Parathyroid adenoma (tissue), 2 donors: ENCODE measurements around the gene CLECL1.
"Not testable (repeated sequence)": the region's sequence is repeated elsewhere in the genome, so short reads cannot be mapped to it uniquely, and the experiment has no call there.

Experiments
- H2AFZ ChIP-seq: fragments of 300-600 bp; sonication (generic); one replicate; pipeline ENCODE4 v1.7.0; 2017; ENCODE audit warnings: antibody characterized with exemption, mild to moderate bottlenecking
- H3K27ac ChIP-seq: fragments of 300-600 bp; sonication (generic); one replicate; pipeline ENCODE4 v1.7.0; 2017
- H3K27me3 ChIP-seq: fragments of 300-600 bp; sonication (generic); one replicate; pipeline ENCODE4 v1.7.0; 2017; ENCODE audit warnings: low read length; ENCODE audit not compliant: control insufficient read depth, insufficient read depth
- H3K36me3 ChIP-seq: fragments of 300-600 bp; sonication (generic); one replicate; pipeline ENCODE4 v1.7.0; 2017; ENCODE audit warnings: low read length; ENCODE audit not compliant: control insufficient read depth, insufficient read depth
- H3K4me1 ChIP-seq: fragments of 300-600 bp; sonication (generic); one replicate; pipeline ENCODE4 v1.7.0; 2017; ENCODE audit warnings: control low read depth
- H3K4me2 ChIP-seq: fragments of 300-600 bp; sonication (generic); one replicate; pipeline ENCODE4 v1.7.0; 2017; ENCODE audit warnings: low read length
- H3K4me3 ChIP-seq: fragments of 300-600 bp; sonication (generic); one replicate; pipeline ENCODE4 v1.7.0; 2017; ENCODE audit warnings: low read depth, low read length
- H3K79me2 ChIP-seq: fragments of 300-600 bp; sonication (generic); one replicate; pipeline ENCODE4 v1.7.0; 2017; ENCODE audit warnings: control low read depth
- H3K9ac ChIP-seq: fragments of 300-600 bp; sonication (generic); one replicate; pipeline ENCODE4 v1.7.0; 2017; ENCODE audit warnings: mild to moderate bottlenecking
- H3K9me3 ChIP-seq: fragments of 300-600 bp; sonication (generic); one replicate; pipeline ENCODE4 v1.7.0; 2017; ENCODE audit warnings: low read length; ENCODE audit not compliant: control insufficient read depth
- TF ChIP-seq, protein P1 (sequence below): fragments of 300-600 bp; sonication (generic); IDR thresholded peaks from one replicate; pipeline ENCODE4 v1.7.0; 2017; ENCODE audit warnings: antibody characterized with exemption, mild to moderate bottlenecking
- donor health status: primary hyperparathyroidism.

Gene CLECL1

DNA sequence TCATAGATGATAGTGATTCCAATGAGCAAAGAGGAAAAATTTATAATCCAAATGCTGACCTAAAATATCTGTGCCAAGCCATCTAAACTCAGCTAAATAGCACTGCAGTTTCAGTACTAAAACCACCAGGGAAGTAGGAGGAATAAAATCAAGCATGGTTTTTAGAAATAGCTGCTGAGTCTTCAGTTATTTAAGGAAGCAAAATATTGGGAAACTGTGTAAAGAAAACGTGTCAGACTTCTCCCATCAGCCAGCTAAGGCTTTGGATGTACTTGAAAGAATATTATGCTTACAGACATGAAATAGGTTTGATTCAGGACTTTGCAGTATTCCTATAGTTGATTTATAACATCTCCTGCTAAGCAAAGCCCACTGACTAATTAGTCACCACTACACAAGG lies 38.7 kb downstream of the CLECL1 start:
- no peak overlapping the region for H3K9ac ChIP-seq
- H3K79me2 ChIP-seq: no peaks in the 10 kb centered on the region
- TF ChIP-seq, protein P1, sequence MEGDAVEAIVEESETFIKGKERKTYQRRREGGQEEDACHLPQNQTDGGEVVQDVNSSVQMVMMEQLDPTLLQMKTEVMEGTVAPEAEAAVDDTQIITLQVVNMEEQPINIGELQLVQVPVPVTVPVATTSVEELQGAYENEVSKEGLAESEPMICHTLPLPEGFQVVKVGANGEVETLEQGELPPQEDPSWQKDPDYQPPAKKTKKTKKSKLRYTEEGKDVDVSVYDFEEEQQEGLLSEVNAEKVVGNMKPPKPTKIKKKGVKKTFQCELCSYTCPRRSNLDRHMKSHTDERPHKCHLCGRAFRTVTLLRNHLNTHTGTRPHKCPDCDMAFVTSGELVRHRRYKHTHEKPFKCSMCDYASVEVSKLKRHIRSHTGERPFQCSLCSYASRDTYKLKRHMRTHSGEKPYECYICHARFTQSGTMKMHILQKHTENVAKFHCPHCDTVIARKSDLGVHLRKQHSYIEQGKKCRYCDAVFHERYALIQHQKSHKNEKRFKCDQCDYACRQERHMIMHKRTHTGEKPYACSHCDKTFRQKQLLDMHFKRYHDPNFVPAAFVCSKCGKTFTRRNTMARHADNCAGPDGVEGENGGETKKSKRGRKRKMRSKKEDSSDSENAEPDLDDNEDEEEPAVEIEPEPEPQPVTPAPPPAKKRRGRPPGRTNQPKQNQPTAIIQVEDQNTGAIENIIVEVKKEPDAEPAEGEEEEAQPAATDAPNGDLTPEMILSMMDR: no peak
- H3K4me2 ChIP-seq: no peak overlapping the region
- H3K27me3 ChIP-seq: no peaks in the 10 kb centered on the region
- H3K9me3 ChIP-seq: no peaks in the 10 kb centered on the region
- H3K4me3 ChIP-seq: no peak overlapping the region
- H3K27ac ChIP-seq: no peak overlapping the region
- H3K36me3 ChIP-seq: no peaks in the 10 kb centered on the region
- no peaks in the 10 kb centered on the region for H3K4me1 ChIP-seq
- no peak overlapping the region for H2AFZ ChIP-seq

GRCh38 chr12:9692909-9693308 lies 40.0 kb downstream of the CLECL1 start:
- H3K36me3 ChIP-seq: no peaks in the 10 kb centered on the region
- TF ChIP-seq, protein P1: no peak

DNA sequence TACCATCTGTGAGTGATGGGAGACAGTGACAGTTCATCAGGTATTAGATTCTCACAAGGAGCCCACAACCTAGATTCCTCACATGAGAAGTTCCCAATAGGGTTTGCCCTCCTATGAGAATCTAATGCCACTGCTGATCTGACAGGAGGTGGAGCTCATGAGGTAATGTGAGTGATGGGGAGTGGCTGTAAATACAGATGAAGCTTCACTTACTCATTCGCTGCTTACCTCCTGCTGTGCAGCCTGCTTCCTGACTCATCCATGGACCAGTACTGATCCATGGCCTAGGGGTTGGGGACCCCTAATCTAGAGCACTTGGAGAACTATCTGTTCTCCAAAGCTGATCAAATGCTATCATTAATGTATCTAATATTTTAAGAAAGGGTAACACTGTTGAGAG lies 45.7 kb downstream of the CLECL1 start:
- H3K9me3 ChIP-seq: no peaks in the 10 kb centered on the region
- H3K4me3 ChIP-seq: no peak overlapping the region
- no peak overlapping the region for H3K27ac ChIP-seq
- TF ChIP-seq, protein P1: no peak
- no peaks in the 10 kb centered on the region for H3K27me3 ChIP-seq
- H3K4me2 ChIP-seq: no peak overlapping the region
- no peaks in the 10 kb centered on the region for H3K4me1 ChIP-seq
- no peaks in the 10 kb centered on the region for H3K36me3 ChIP-seq
- no peaks in the 10 kb centered on the region for H3K79me2 ChIP-seq
- H3K9ac ChIP-seq: no peak overlapping the region
- no peak overlapping the region for H2AFZ ChIP-seq

More at GRCh38 chr12:9692909-9693308, 40.0 kb downstream of the CLECL1 start:
- Histone ChIP-seq H3K27me3 (no peaks in the 10 kb centered on the region), H3K4me2 (no peak overlapping the region), H3K4me3 (no peak overlapping the region), H3K27ac (no peak overlapping the region), H3K4me1 (no peaks in the 10 kb centered on the region), H3K9me3 (no peaks in the 10 kb centered on the region), H2AFZ (no peak overlapping the region), H3K79me2 (no peaks in the 10 kb centered on the region), H3K9ac (no peak overlapping the region)

GRCh38 chr12:9685915-9686314 lies 47.0 kb downstream of the CLECL1 start:
- H3K27ac ChIP-seq: no peak overlapping the region
- no peaks in the 10 kb centered on the region for H3K27me3 ChIP-seq
- no peaks in the 10 kb centered on the region for H3K4me1 ChIP-seq
- no peak overlapping the region for H3K9ac ChIP-seq
- no peak overlapping the region for H3K4me2 ChIP-seq
- H3K9me3 ChIP-seq: no peaks in the 10 kb centered on the region
- H3K36me3 ChIP-seq: no peaks in the 10 kb centered on the region
- H3K79me2 ChIP-seq: no peaks in the 10 kb centered on the region
- no peak overlapping the region for H2AFZ ChIP-seq
- TF ChIP-seq, protein P1: no peak
- H3K4me3 ChIP-seq: no peak overlapping the region

DNA sequence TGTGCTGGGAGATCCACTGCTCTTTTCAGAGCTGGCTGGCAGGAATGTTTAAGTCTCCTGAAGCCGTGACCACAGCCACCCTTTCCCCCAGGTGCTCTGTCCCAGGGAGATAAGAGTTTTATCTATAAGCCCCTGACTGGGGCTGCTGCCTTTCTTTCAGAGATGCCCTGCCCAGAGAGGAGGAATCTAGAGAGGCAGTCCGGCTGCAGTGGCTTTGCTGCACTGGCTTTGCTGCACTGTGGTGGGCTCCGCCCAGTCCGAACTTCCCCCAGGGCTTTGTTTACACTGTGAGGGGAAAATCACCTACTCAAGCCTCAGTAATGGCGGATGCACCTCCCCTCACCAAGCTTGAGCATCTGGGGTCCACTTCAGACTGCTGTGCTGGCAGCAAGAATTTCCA lies 47.5 kb downstream of the CLECL1 start:
- not testable (repeated sequence) for H2AFZ ChIP-seq, H3K4me3 ChIP-seq, H3K4me2 ChIP-seq, H3K4me1 ChIP-seq, H3K27ac ChIP-seq, H3K9ac ChIP-seq, H3K9me3 ChIP-seq, H3K27me3 ChIP-seq, H3K36me3 ChIP-seq, H3K79me2 ChIP-seq

DNA sequence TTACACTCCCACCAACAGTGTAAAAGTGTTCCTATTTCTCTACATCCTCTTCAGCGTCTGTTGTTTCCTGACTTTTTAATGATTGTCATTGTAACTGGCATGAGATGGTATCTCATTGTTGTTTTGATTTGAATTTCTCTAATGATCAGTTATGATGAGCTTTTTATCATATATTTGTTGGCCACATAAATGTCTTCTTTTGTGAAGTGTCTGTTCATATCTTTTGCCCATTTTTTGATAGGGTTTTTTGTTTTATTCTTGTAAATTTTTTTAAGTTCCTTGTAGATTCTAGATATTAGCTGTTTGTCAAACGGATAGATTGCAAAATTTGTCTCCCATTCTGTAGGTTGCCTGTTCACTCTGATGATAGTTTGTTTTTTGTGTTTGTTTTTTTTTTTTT lies 49.9 kb downstream of the CLECL1 start:
- H3K9ac ChIP-seq, H3K79me2 ChIP-seq, H3K36me3 ChIP-seq, H3K27me3 ChIP-seq, H3K4me3 ChIP-seq, H3K27ac ChIP-seq, H3K4me1 ChIP-seq, H2AFZ ChIP-seq, H3K4me2 ChIP-seq, H3K9me3 ChIP-seq: not testable (repeated sequence)

GRCh38 chr12:9682508-9682907 lies 50.4 kb downstream of the CLECL1 start:
- H3K27ac ChIP-seq, H3K9me3 ChIP-seq, H3K27me3 ChIP-seq, H3K4me1 ChIP-seq, H2AFZ ChIP-seq, H3K4me3 ChIP-seq, H3K79me2 ChIP-seq, H3K9ac ChIP-seq, H3K36me3 ChIP-seq, H3K4me2 ChIP-seq: not testable (repeated sequence)
